T-helper 2 cell treated with Interferon-gamma antibody and Interleukin-4, amounts not matched to agents 100 ng/mL and 5 ng/mL, for 36 hours (primary cell): Measurements from ENCODE around the gene RAD51B. TPM values are rescaled to one million over a fixed set of nuclear protein-coding genes. Genes with fewer than 3 reads are reported as not detected.
"Not testable (repeated sequence)": the region's sequence is repeated elsewhere in the genome, so short reads cannot be mapped to it uniquely, and the experiment has no call there.

Source experiments
- intact Hi-C: fragments of 100-400 bp; cut with micrococcal nuclease; formaldehyde crosslinking; loops from one replicate; pipeline ENCODE4 v1.15.1; 2023
- total RNA-seq: library from RNA; stranded (reverse); gene quantifications from 2 replicates; pipeline ENCODE4 v1.2.3, GENCODE V29; 2022

Gene RAD51B
- total RNA-seq, 1 donor from 2014 or later: 31.7 TPM

DNA sequence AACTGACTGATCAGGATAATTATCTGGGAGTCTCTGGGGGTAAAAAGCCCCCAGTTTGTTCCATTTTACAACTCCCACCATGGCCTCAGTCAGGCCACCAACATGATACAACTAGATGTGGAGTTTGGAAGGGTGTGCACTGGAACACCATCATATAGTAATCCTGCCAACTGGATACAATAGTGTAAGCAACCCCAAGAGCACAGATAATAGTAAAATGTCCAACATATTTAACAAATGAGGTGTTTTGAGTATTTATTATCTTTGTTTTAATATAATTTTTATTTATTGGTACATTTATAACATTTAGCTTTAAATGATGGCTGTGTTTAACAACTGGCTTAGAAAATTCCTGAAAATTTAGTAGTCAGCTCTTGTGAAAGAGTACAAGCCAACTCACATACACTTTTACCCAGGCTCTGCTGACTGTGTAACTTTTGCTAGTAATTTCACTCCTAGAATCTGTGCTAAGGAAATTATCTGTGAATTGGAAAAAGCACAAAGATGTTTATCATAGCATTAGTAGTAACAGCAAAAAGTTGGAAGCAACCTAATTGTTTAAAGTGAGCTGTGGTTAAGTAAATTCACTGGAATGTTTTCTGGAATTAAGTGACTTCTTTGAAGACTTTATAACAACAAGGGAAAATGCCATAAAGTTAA is 196.8 kb downstream of the RAD51B start:
- intact Hi-C loops: no loop called here

DNA sequence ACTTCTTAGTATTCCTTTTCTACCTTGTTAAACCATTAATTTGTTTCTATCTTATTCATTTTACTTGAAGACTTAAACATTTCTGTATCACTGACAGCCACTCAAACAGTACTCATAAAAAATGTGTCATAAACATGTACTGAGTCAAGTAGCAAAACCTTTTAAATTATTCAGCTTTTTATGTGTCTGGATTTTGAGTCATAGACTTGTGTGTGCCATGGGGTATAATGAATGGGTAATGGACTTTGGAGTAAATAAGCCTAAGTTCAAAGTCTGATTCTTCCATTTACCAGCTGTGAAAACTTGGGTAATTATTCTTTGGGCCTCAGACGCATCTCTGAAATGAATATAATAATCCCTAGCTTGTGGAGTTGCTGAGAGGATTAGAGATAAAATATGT is 199.0 kb downstream of the RAD51B start:
- intact Hi-C loops: no loop called here

DNA sequence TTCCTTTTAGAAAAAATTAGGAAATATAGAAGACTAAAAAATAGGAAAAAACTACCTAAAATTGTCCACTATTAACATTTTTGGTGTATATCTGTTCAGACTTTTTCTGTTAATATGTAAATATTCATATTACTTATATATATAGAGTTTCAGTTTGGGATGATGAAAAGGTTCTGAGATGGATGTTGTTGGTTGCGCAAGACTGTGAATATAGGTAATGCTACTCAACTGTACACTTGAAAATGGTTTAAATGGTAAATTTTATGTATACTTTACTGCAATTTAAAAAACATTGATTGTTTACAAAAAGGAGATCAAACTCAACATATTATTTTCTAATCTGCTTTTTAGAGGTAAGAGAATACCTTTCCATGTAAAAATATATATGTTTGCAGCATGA is 200.9 kb downstream of the RAD51B start:
- intact Hi-C loops: no loop called here

DNA sequence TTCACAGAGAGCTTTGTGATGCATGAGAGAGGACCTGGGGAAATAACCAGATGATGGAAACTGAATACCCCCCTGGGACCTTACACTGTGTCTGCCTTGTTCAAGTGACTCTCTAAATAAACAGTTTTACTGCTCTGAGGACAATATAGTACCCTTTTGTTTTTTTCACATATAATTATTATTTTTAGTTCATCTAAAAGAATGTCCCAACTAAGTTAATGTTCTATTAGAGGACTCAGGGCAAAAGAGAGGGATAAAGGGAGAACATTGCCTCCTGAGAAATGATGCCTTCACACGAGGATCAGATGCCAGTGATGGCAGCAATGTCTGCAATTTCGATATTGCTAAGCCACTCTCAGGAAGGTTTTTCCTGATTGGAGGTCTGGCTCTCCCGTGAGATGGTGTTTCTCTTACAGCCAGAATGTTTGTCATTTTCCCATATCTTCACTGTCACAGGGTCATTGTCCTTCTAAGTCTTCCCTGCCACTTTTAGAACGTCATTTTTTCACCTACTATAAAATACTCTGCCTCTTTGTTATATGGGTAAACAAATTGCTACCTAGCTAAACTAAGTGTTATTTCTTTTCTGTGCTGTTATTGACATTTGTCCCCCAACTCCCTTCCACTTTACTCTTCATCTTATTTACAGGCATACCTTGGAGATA is 201.6 kb downstream of the RAD51B start:
- intact Hi-C loops: no loop called here

DNA sequence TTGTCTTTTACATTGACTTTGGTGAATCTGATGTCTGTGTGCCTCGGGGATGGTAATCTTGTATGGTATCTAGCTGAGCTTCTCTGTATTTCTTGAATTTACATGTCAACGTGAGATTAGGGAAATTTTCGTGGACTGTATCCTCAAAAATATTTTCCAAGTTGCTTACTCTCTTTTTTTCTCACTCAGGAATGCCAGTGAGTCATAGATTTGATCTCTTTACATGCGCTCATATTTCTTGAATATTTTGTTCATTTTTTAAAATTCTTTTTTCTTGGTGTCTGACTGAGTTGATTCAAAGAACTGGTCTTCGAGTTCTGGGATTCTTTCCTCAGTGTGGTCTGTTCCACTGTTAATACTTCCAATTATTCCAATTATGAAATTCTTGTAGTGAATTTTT is 207.7 kb downstream of the RAD51B start:
- intact Hi-C loops: no loop called here

DNA sequence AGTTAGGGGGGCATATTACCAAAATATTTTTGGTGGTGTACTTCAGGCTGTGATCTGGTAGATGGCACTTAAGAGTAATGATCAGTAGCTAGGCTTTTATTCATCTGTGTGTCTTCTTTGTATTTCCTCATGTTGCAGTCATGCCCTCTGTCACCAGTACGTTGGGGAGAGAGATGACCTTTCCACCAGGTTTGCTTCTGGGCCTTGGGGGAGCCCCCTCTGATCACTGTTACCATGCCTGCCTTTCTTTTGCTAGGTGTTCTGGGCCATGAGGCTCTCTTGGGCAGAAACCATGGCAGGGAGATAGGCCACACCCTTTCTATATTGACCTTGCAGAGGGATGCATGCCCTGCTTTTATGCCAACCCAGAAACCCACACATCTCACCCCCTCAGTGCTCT is 208.5 kb downstream of the RAD51B start:
- intact Hi-C loops: no loop called here

DNA sequence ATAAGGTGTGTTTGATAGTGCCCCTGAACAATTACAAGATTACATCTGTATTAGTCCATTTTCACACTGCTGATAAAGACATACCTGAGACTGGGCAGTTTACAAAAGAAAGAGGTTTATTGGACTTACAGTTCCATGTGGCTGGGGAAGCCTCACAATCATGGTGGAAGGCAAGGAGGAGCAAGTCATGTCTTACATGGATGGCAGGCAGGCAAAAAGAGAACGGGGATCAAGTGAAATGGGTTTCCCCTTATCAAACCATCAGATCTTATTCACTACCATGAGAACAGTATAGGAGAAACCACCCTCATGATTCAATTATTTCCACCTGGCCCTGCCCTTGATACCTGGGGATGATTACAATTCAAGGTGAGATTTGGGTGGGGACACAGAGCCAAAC is 211.4 kb downstream of the RAD51B start:
- intact Hi-C loops: not testable (repeated sequence)

DNA sequence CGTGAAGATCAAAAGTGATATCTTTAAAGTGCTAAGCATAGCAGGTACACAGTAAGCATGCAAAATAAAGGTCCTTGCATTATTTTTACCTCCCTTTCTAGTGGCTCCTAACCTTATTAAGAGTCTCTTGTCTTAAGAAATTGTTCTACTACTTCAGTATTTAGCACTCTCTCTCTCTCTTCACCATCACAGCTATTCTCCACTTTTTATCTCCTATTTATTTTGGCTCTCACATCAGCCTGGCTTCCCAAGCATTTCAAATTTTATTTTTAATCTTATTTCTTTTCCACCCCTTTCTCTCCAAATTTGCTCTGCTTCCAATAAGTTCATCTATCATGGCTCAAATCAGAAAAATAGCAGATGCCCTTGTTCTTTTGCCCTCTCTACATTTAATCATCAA is 212.6 kb downstream of the RAD51B start:
- intact Hi-C loops: no loop called here

DNA sequence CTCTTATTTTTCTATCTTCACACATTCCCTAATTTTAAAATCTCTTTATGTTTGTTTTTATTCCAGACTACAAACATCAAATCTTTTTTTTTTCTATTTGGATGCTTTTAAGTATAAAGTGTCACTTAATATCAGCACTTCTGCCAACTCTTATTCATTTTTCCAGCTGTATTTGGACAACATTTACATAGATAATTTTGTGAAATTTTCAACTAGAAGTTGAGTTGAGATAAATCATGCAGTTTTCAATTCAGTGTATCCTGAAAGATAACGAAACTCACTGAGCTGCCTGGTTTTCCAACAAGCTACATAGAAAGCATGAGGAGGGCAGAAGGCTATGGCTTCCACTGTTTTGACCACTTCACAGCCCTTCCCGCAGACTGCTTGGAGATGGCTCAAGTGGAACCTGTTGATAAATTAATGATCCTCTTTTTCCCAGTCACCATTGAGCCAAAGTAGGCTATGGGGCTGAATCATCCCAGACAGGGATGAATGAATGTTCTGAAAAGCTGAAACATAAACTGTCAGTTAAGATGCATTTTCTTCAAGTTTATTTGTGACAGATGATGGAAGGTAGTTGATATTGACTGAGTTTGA is 213.9 kb downstream of the RAD51B start:
- intact Hi-C loops: no loop called here

DNA sequence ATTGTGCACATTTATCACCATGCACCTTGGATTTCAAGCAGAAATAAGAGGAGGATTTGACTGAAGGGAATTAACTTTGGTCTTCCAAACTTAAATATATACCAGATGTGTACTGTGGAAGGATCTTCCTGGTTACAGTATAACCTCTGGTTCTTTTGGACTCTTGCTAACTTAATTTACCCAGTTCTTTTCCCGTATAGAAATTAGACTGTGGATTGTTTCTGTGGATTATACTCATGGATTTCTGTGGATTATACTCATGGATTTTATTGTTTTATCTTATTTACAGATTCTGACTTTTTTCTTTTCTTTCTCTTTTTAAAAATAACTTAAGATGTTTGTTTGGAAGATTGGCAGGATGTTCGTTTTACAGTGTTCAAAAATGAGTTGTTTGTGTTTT is 215.3 kb downstream of the RAD51B start:
- intact Hi-C loops: no loop called here

DNA sequence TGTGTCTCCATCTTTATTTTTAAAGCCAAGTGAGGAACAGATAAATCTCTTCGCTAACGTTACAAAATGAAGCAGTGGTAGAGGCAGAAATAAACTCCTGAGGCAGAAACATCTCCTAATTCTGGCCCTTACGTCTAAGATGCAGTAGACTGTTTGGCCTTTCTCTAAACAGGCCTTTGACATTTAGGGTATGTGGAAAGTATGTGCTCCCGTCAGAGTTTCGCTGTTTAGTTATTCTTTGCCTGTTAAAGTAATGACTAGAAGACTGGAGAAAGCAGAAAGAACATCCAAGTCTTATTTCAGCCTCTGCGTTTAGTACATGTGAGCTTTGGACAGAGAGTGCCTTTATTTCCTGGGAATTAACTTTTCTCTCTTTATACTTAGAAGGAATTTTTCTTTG is 216.6 kb downstream of the RAD51B start:
- intact Hi-C loops: no loop called here

DNA sequence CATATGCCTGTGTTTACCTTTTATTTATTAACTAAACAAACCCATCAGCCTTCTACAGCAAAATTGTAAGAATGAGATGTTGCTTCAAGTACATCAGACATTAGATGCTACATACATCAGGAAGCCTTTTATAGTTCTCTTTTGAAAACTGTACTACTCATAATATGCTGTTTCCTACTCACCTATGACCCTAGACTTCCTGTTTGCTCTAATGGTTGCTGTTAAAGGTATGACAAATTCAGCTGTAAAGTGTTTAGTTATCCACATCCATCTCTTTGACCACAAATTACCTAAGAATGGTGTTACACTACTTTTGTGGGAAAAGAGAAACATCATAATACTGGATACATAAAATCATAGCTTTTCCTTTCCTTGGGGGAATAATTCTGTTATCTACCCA is 220.0 kb downstream of the RAD51B start:
- intact Hi-C loops: no loop called here

DNA sequence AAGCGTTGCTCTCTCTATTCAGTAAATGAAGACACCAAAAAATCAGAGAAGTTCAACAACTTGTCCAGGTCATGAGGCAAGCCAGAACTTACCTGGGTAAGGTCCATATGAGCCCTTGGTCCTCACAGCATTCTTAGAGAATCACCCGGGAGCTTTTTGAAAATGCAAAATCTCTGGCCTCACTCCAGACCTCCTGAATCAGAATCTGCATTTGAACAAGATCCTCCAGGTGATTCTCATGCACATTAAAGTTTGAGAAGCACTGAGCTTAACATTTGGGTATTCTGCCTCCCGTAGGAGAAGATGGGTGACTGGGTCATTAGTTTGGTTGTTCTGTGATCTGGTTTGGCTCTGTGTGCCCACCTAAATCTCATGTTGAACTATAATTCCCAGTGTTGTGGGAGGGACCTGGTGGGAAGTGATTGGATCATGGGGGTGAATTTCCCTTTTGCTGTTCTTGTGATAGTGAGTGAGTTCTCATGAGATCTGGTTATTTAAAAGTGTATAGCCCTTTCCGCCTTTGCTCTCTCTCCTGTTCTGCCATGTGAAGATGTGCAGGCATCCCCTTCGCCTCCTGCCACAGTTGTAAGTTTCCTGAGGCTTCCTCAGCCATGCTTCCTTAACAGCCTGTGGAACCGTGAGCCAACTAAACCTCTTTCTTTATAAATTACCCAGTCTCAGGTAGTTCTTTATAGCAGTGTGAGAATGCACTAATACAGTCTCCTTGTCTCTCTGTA is 221.2 kb downstream of the RAD51B start:
- intact Hi-C loops: no loop called here

DNA sequence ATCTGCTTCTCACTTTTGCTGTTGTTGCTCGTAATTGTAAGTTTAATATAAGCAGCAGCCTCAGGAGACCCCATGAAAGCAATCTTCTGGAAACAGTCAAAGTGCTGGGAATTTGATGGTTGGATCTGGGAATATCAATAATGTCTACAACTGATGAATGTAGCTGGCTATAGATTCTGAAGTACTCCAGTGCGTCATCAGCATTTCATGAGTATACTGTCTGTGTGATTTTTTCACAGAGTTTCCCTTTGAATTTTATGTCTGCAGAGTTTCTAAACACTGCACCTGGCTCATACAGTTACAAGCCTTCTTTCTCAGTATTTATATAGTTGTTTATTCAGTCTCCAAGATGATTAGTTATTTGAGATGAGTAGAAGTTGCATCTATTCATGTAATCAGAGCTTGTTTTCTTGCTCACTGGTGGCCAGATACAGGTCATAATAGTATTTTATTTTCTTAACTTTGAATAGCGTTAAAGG is 222.3 kb downstream of the RAD51B start:
- intact Hi-C loops: no loop called here

DNA sequence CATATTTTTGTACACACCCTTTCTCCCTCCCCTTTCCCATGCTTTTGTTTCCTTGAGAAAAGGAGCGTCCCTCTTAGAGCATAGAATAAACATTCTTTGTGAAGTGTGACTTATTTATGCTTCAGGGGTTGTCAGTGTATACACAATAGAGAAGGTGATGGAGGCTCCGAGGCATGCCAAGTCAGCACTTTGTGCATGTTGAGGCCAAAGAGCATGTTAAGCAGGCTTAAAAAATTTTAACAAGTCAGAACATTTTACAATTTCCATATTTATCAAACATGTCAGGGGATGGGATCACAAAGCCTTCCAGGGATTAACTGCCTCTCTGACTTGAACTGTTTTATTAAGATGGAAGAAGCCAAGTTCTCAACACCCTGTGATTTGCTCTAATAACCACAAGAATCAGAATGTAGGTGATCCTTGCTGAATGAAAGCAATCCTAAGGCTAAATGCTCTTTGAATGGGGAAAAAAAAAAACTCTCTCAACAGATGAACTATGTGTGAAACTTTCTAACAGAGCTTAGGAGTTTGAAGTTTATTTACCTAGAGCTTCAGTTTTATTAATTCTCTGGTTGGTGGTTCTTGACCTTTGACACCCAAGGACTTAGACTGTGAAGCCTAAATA is 223.1 kb downstream of the RAD51B start:
- intact Hi-C loops: no loop called here

DNA sequence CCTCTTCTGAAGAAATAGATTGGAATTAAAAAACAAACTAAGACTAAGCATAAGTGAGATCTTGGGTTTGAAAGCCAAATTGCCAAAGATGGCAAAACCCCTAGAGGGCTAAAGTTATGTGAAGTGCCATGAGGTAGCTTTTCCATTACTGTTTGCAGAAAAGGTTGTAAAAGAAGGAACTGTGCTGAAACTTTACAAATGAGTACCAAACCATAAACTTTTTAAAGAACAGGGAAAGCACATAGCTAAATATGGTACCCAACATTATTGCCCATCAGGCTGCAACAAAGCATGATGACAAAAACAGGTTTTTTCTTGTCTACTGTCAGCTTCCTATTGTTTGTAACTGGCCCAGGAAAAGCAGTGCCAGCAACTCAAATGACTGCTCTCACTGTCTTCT is 224.2 kb downstream of the RAD51B start:
- intact Hi-C loops: no loop called here

DNA sequence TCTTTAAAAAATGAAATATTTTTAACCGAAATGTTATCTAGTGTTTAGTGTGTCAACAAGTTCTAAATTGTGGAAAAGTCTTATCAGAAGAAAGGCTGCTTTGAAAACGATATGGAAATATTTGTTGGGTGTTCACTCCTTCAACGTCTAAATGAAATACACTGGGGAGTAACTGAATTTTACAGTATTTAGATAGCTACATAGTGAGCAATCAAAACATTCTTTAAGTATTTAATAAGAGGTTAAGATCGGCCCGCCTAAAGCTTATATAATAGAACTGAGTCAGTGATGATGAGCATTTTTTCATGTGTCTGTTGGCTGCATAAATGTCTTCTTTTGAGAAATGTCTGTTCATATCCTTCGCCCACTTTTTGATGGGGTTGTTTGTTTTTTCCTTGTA is 228.3 kb downstream of the RAD51B start:
- intact Hi-C loops: no loop called here

DNA sequence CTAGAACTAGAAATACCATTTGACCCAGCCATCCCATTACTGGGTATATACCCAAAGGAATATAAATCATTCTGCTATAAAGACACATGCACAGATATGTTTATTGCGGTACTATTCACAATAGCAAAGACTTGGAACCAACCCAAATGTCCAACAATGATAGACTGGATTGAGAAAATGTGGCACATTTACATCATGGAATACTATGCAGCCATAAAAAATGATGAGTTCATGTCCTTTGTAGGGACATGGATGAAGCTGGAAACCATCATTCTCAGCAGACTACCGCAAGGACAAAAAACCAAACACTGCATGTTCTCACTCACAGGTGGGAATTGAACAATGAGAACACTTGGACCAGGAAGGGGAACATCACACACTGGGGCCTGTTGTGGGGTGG is 229.2 kb downstream of the RAD51B start:
- intact Hi-C loops: not testable (repeated sequence)

DNA sequence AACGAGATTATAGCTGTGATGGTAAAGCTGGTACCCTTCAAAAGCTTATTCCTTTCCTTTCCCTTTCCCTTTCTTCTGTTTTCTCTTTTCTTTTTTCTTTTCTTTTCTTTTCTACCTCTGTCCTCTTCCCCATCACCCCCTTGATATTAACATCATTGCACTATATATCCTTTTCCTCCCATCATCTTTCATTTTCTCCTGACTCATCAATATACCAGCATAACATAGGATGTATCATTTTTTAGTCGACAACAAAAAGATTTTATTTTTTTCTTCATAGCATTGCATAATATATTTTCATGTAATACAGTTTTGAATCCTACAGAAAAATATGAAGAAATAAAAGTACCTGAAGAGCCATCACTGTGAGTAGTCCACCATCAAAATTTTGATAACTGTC is 230.6 kb downstream of the RAD51B start:
- intact Hi-C loops: no loop called here

DNA sequence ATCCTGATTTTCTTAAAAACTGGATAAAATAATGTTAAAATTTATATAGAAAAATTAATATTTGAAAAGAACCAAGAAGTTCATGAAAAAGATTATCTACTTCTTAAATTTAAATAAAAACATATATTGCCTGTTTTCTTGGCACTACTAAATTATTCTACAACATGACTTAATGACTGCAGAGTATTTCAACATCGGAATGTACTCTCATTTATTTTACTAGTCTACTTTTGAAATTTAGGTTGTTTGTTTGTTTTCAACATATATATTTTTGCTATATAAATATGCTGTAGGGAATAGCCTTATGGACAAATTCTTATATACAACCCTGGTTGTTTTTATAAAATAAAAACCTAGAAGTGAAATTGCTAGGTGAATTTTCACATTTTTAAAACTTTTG is 231.6 kb downstream of the RAD51B start:
- intact Hi-C loops: no loop called here

DNA sequence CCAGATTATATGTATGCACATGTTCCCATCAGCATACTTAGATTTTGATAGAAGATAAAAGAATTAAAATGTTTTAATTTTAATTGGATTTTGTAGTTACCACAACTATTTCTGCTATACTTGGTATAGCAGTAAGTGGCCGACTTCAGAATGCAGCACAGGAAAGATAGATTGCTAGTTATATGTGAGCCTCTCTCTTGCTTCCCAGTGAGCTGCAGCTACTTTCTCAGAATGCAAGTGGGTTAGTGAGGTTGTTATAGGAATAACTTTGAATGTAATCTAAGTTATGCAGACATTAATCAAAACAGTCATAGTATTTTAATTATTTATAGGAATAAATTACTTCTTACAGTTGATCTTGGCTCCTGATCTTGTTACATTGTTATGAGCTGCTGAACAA is 240.6 kb downstream of the RAD51B start:
- intact Hi-C loops: no loop called here

DNA sequence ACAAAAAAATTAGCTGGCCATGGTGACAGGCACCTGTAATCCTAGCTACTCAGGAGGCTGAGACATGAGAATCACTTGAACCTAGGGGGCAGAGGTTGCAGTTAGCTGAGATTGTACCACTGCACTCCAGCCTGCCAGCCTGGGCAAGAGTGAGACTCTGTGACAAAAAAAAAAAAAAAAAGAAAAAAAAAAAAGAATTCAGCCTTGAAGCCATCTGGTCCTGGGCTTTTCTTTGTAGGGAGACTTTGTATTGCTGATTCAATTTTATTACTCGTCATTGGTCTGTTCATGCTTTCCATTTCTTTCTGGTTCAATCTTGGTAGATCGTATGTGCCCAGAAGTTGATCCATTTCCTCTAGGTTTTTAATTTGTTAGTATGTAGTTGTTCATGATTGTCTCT is 243.1 kb downstream of the RAD51B start:
- intact Hi-C loops: no loop called here
